Stimulated activated CD4-positive, alpha-beta T cell treated with anti-CD3 and anti-CD28 coated beads, Interleukin-12 subunit alpha, Interleukin-12 subunit beta, amount 100 ng/mL, for 24 hours (primary cell): ENCODE measurements around the gene TSSK2.

ENCODE experiments used
- DNase-seq, 2 experiments: peaks; one replicate each; pipeline ENCODE4 v3.0.0-alpha.2; 2020; ENCODE audit warnings: low read depth in 2 of 2

The TSSK2 gene

GRCh38 chr22:19125011-19125410 is 6.1 kb upstream of the TSSK2 start:
- DNase-seq = no peak

GRCh38 chr22:19125474-19126308 is 5.4 kb upstream of the TSSK2 start:
- no peak for DNase-seq

- no peak for DNase-seq
Observed at GRCh38 chr22:19126309-19127273, 4.5 kb upstream of the TSSK2 start.

GRCh38 chr22:19127329-19128008 is 3.6 kb upstream of the TSSK2 start:
- DNase-seq = no peak

- no peak for DNase-seq
Observed at GRCh38 chr22:19128009-19128401, 3.1 kb upstream of the TSSK2 start.

GRCh38 chr22:19128946-19129727 is 2.0 kb upstream of the TSSK2 start:
- no peak for DNase-seq

GRCh38 chr22:19129871-19130270 is 1.2 kb upstream of the TSSK2 start:
- no peak for DNase-seq

- DNase-seq = no peak
Observed at GRCh38 chr22:19131685-19132015, 542 bp downstream of the TSSK2 start.

- no peak for DNase-seq
Observed at GRCh38 chr22:19132153-19132552, 1.0 kb downstream of the TSSK2 start.

GRCh38 chr22:19132693-19133400 is 1.7 kb downstream of the TSSK2 start:
- no peak for DNase-seq

- no peak for DNase-seq
Observed at GRCh38 chr22:19133561-19133960, 2.5 kb downstream of the TSSK2 start.

- DNase-seq = no peak
Observed at GRCh38 chr22:19134176-19134831, 3.2 kb downstream of the TSSK2 start.

GRCh38 chr22:19134874-19135273 is 3.8 kb downstream of the TSSK2 start:
- no peak for DNase-seq

GRCh38 chr22:19136915-19137314 is 5.8 kb downstream of the TSSK2 start:
- no peak for DNase-seq

GRCh38 chr22:19137384-19138216 is 6.5 kb downstream of the TSSK2 start:
- no peak for DNase-seq

- DNase-seq = no peak
Observed at GRCh38 chr22:19138217-19139000, 7.3 kb downstream of the TSSK2 start.

GRCh38 chr22:19139001-19139356 is 7.9 kb downstream of the TSSK2 start:
- no peak for DNase-seq

- no peak for DNase-seq
Observed at GRCh38 chr22:19139974-19140373, 8.9 kb downstream of the TSSK2 start.

GRCh38 chr22:19142394-19142793 is 11.3 kb downstream of the TSSK2 start:
- DNase-seq = no peak
